HG02571 (cell line): ENCODE results near the gene RUNX3.
"Not testable (repeated sequence)": the region's sequence is repeated elsewhere in the genome, so short reads cannot be mapped to it uniquely, and the experiment has no call there.

Experiments
- ATAC-seq: cut with Tn5 transposase; IDR thresholded peaks from one replicate; pipeline ENCODE4 v1.9.1; 2021; ENCODE audit warnings: mild to moderate bottlenecking, moderate library complexity; ENCODE audit not compliant: unreplicated experiment

The RUNX3 gene

GRCh38 chr1:24930260-24931145, at the start of gene RUNX3:
RUNX3 (minus strand) TSS chr1:24930276; CDS start chr1:24929868, 408 bp downstream.
- ATAC-seq: peak; percentile 70

- not testable (repeated sequence) for ATAC-seq
Observed at GRCh38 chr1:24979232-24979631, 49.2 kb upstream of the RUNX3 start.

- no peak for ATAC-seq
Observed at GRCh38 chr1:24978383-24979032, 48.4 kb upstream of the RUNX3 start.

GRCh38 chr1:24975391-24975790, 45.3 kb upstream of the RUNX3 start:
- ATAC-seq: no peak

GRCh38 chr1:24973315-24973714, 43.2 kb upstream of the RUNX3 start:
- no peak for ATAC-seq

- ATAC-seq: no peak
Observed at GRCh38 chr1:24972915-24973242, 42.8 kb upstream of the RUNX3 start.

- ATAC-seq: no peak
Observed at GRCh38 chr1:24972221-24972914, 42.3 kb upstream of the RUNX3 start.

- no peak for ATAC-seq
Observed at GRCh38 chr1:24970926-24971875, 41.1 kb upstream of the RUNX3 start.

GRCh38 chr1:24970399-24970753, 40.3 kb upstream of the RUNX3 start:
- ATAC-seq: no peak

- no peak for ATAC-seq
Observed at GRCh38 chr1:24969596-24970398, 39.7 kb upstream of the RUNX3 start.

GRCh38 chr1:24968941-24969585, 39.0 kb upstream of the RUNX3 start:
- no peak for ATAC-seq

GRCh38 chr1:24967962-24968361, 37.9 kb upstream of the RUNX3 start:
- ATAC-seq: no peak

- ATAC-seq: no peak
Observed at GRCh38 chr1:24967555-24967954, 37.5 kb upstream of the RUNX3 start.

- ATAC-seq: no peak
Observed at GRCh38 chr1:24966724-24967346, 36.8 kb upstream of the RUNX3 start.

- ATAC-seq: no peak
Observed at GRCh38 chr1:24966121-24966723, 36.1 kb upstream of the RUNX3 start.

GRCh38 chr1:24965571-24965930, 35.5 kb upstream of the RUNX3 start:
- ATAC-seq: no peak

- ATAC-seq: peak; percentile 83
Observed at GRCh38 chr1:24964811-24965570, 34.9 kb upstream of the RUNX3 start.
